ENCODE measurements around the gene GABARAPL2. TPM values are rescaled to one million over a fixed set of nuclear protein-coding genes. Genes with fewer than 3 reads are reported as not detected.

The GABARAPL2 gene
- total RNA-seq, 1 experiment from 2014 or later = 34.8 TPM

GRCh38 chr16:75550211-75550662 is 15.9 kb upstream of the GABARAPL2 start:
- DNase-seq (ENCODE audit: extremely low read depth, low read depth) = no peak

GRCh38 chr16:75552951-75553350 is 13.2 kb upstream of the GABARAPL2 start:
- DNase-seq (ENCODE audit: extremely low read depth, low read depth) = no peak

GRCh38 chr16:75555213-75555706 is 10.9 kb upstream of the GABARAPL2 start:
- peak; percentile 88 for DNase-seq (ENCODE audit: extremely low read depth, low read depth)

- peak; percentile 87 for DNase-seq (ENCODE audit: extremely low read depth, low read depth)
Observed at GRCh38 chr16:75555707-75556430, 10.3 kb upstream of the GABARAPL2 start, which contains the start of gene TMEM231. TMEM231 (minus strand) TSS chr16:75556252; CDS start chr16:75556209, 43 bp downstream.

GRCh38 chr16:75556431-75556950 is 9.7 kb upstream of the GABARAPL2 start:
- DNase-seq (ENCODE audit: extremely low read depth, low read depth) = no peak

- no peak for DNase-seq (ENCODE audit: extremely low read depth, low read depth)
Observed at GRCh38 chr16:75558846-75559401, 7.3 kb upstream of the GABARAPL2 start.

GRCh38 chr16:75559564-75560372 is 6.4 kb upstream of the GABARAPL2 start:
- no peak for DNase-seq (ENCODE audit: extremely low read depth, low read depth)

GRCh38 chr16:75565640-75566039 is 539 bp upstream of the GABARAPL2 start:
- DNase-seq (ENCODE audit: extremely low read depth, low read depth) = no peak

GRCh38 chr16:75566758-75567255 is 628 bp downstream of the GABARAPL2 start:
- no peak for DNase-seq (ENCODE audit: extremely low read depth, low read depth)

GRCh38 chr16:75567911-75568310 is 1.7 kb downstream of the GABARAPL2 start:
- DNase-seq (ENCODE audit: extremely low read depth, low read depth) = no peak

GRCh38 chr16:75570396-75571065 is 4.4 kb downstream of the GABARAPL2 start:
- no peak for DNase-seq (ENCODE audit: extremely low read depth, low read depth)

- no peak for DNase-seq (ENCODE audit: extremely low read depth, low read depth)
Observed at GRCh38 chr16:75572864-75573542, 6.8 kb downstream of the GABARAPL2 start.

- no peak for DNase-seq (ENCODE audit: extremely low read depth, low read depth)
Observed at GRCh38 chr16:75573955-75574354, 7.8 kb downstream of the GABARAPL2 start.

- no peak for DNase-seq (ENCODE audit: extremely low read depth, low read depth)
Observed at GRCh38 chr16:75575958-75576357, 9.8 kb downstream of the GABARAPL2 start.

- DNase-seq (ENCODE audit: extremely low read depth, low read depth) = no peak
Observed at GRCh38 chr16:75576384-75576811, 10.2 kb downstream of the GABARAPL2 start.

GRCh38 chr16:75578212-75578611 is 12.0 kb downstream of the GABARAPL2 start:
- DNase-seq (ENCODE audit: extremely low read depth, low read depth) = no peak

- DNase-seq (ENCODE audit: extremely low read depth, low read depth) = no peak
Observed at GRCh38 chr16:75578725-75579124, 12.5 kb downstream of the GABARAPL2 start.

GRCh38 chr16:75579281-75579834 is 13.2 kb downstream of the GABARAPL2 start:
- no peak for DNase-seq (ENCODE audit: extremely low read depth, low read depth)

GRCh38 chr16:75584108-75584507 is 17.9 kb downstream of the GABARAPL2 start:
- DNase-seq (ENCODE audit: extremely low read depth, low read depth) = no peak
